Endothelial cell of umbilical vein (primary cell): ENCODE data around the gene NOL12. TPM values are rescaled to one million over a fixed set of nuclear protein-coding genes. Genes with fewer than 3 reads are reported as not detected.

Experiments
- BruUV-seq: library from RNA; stranded (reverse); fragments of 400-500 nt; replicated peaks from 2 replicates; lab custom pipeline; 2021; lab: Mats Ljungman, UMichigan
- CTCF ChIA-PET: fragments of 300-600, 350-600 bp; sonication (Branson Sonifier 250); formaldehyde crosslinking; loops from one replicate; lab custom pipeline; 2021; ENCODE audit warnings: antibody characterized with exemption, inconsistent platforms; lab: Charles Lee
- POLR2A ChIA-PET: fragments of 300-600, 350-600 bp; sonication (Branson Sonifier 250); formaldehyde crosslinking; loops from one replicate; lab custom pipeline; 2021; ENCODE audit warnings: antibody characterized with exemption, inconsistent platforms; lab: Charles Lee
- DNase-seq: peaks from one replicate; pipeline ENCODE4 v3.0.0-alpha.2; 2011; ENCODE audit warnings: low read depth, low spot score
- FAIRE-seq: peaks from 2 replicates; lab custom pipeline; 2011; peaks lifted over from hg19 to GRCh38; lab: Jason Lieb, UNC
- H2AFZ ChIP-seq: 2 replicates; pipeline ENCODE4 v1.6.0; 2012; ENCODE audit warnings: low read depth, low read length, control low read depth, inconsistent platforms
- H3K27ac ChIP-seq: 2 replicates; pipeline ENCODE4 v1.5.1; 2011; ENCODE audit warnings: low read depth, mild to moderate bottlenecking, control low read depth, low read length, moderate library complexity; ENCODE audit not compliant: insufficient read depth
- H3K27me3 ChIP-seq, 2 experiments: 2 replicates each; pipeline versions ENCODE4 v1.6.0 to v1.6.1; 2011; ENCODE audit warnings: low read length in 2 of 2, mixed read lengths in 1 of 2; ENCODE audit not compliant: control insufficient read depth in 2 of 2, insufficient read depth in 2 of 2
- H3K36me3 ChIP-seq, 2 experiments: 2 replicates in 1 of 2; 3 replicates in 1 of 2; pipeline ENCODE4 v1.5.1; 2011; ENCODE audit warnings: low read length in 2 of 2, mild to moderate bottlenecking in 1 of 2, moderate library complexity in 1 of 2; ENCODE audit not compliant: control insufficient read depth in 2 of 2, insufficient read depth in 2 of 2; ENCODE audit errors: extremely low read depth in 1 of 2
- H3K4me1 ChIP-seq: 3 replicates; pipeline ENCODE4 v1.5.1; 2011; ENCODE audit warnings: mild to moderate bottlenecking, low read length; ENCODE audit not compliant: control insufficient read depth, insufficient read depth; ENCODE audit errors: extremely low read depth
- H3K4me2 ChIP-seq: 2 replicates; pipeline ENCODE4 v1.6.1; 2011; ENCODE audit warnings: low read length, control low read depth, mixed read lengths; ENCODE audit not compliant: insufficient read depth
- H3K4me3 ChIP-seq, 3 experiments: fragments of 200-600 bp in 1 of 3; sonication (generic), shearing (Covaris generic) in 1 of 3; replicated peaks in 1 of 3; 2 replicates each; pipeline ENCODE4 v1.5.1; 2011 to 2016; ENCODE audit warnings: control low read depth in 3 of 3, low read length in 3 of 3, mild to moderate bottlenecking in 2 of 3, inconsistent platforms in 1 of 3, low read depth in 1 of 3, moderate library complexity in 1 of 3; ENCODE audit not compliant: insufficient read depth in 1 of 3
- H3K79me2 ChIP-seq: 2 replicates; pipeline ENCODE4 v1.6.0; 2012; ENCODE audit warnings: low read length, inconsistent platforms; ENCODE audit not compliant: control insufficient read depth, insufficient read depth
- H3K9ac ChIP-seq: replicated peaks from 2 replicates; pipeline ENCODE3; 2011; ENCODE audit warnings: low read length, control low read depth; ENCODE audit not compliant: insufficient read depth; ENCODE audit errors: extremely low read depth
- H3K9me1 ChIP-seq: replicated peaks from 3 replicates; pipeline ENCODE4 v1.6.0; 2011; ENCODE audit warnings: mild to moderate bottlenecking, low read length; ENCODE audit not compliant: control insufficient read depth, insufficient read depth; ENCODE audit errors: extremely low read depth
- H3K9me3 ChIP-seq: replicated peaks from 2 replicates; pipeline ENCODE4 v1.5.1; 2012; ENCODE audit warnings: low read length, inconsistent platforms; ENCODE audit not compliant: control insufficient read depth, insufficient read depth
- H4K20me1 ChIP-seq: replicated peaks from 2 replicates; pipeline ENCODE3; 2011; ENCODE audit warnings: mild to moderate bottlenecking, low read length; ENCODE audit not compliant: control insufficient read depth, insufficient read depth; ENCODE audit errors: extremely low read depth
- CTCF ChIP-seq, 2 donors: IDR thresholded peaks; 1 replicate in 1 of 2; 2 replicates in 1 of 2; pipeline ENCODE4 v1.5.1; 2011; ENCODE audit warnings: low read length in 2 of 2, mild to moderate bottlenecking in 2 of 2, moderate library complexity in 2 of 2, control low read depth in 1 of 2, inconsistent platforms in 1 of 2, low read depth in 1 of 2; ENCODE audit not compliant: insufficient read depth in 1 of 2; ENCODE audit errors: extremely low read depth in 1 of 2
- EZH2 ChIP-seq: IDR thresholded peaks from 2 replicates; pipeline ENCODE4 v1.6.1; 2012; ENCODE audit warnings: borderline replicate concordance, low read depth, mild to moderate bottlenecking, moderate library complexity, low read length, inconsistent platforms; ENCODE audit not compliant: severe bottlenecking
- FOS ChIP-seq: IDR thresholded peaks from 2 replicates; pipeline ENCODE4 v1.6.1; 2011; ENCODE audit warnings: mild to moderate bottlenecking, low read length, moderate library complexity, borderline replicate concordance; ENCODE audit not compliant: insufficient read depth
- GATA2 ChIP-seq: IDR thresholded peaks from 2 replicates; pipeline ENCODE4 v1.7.0; 2011; ENCODE audit warnings: low read depth, mild to moderate bottlenecking, moderate library complexity, mixed read lengths, low read length; ENCODE audit not compliant: insufficient read length, insufficient read depth
- JUN ChIP-seq: IDR thresholded peaks from 2 replicates; pipeline ENCODE4 v1.6.1; 2011; ENCODE audit warnings: borderline replicate concordance, low read depth; ENCODE audit not compliant: insufficient read length, insufficient read depth
- MAX ChIP-seq: IDR thresholded peaks from 2 replicates; pipeline ENCODE4 v1.6.1; 2011; ENCODE audit not compliant: insufficient read depth, insufficient read length
- MYC ChIP-seq: IDR thresholded peaks from one replicate; pipeline ENCODE4 v1.6.1; 2011; ENCODE audit warnings: mild to moderate bottlenecking, low read depth, low read length
- POLR2A ChIP-seq: IDR thresholded peaks from 2 replicates; pipeline ENCODE4 v1.6.1; 2012; ENCODE audit warnings: low read depth, mild to moderate bottlenecking, control low read depth, low read length
- POLR2AphosphoS5 ChIP-seq: IDR thresholded peaks from 2 replicates; pipeline ENCODE4 v1.6.1; 2012; ENCODE audit warnings: low read depth, mild to moderate bottlenecking, control low read depth, low read length, moderate library complexity; ENCODE audit not compliant: insufficient read depth
- dilution Hi-C: fragments of 300-500 bp; cut with MboI; formaldehyde crosslinking; loops from one replicate; pipeline ENCODE4 v1.15.0; 2019; ENCODE audit warnings: low sequenced_read_pairs; ENCODE audit not compliant: extremely low pct_ligation_motif_present
- intact Hi-C: fragments of 100-400 bp; cut with micrococcal nuclease; formaldehyde crosslinking; loops from one replicate; pipeline ENCODE4 v1.10.0; 2022
- polyA plus RNA-seq, 4 experiments: library from polyadenylated mRNA; depleted of rRNA in 3 of 4; stranded (reverse) in 3 of 4; unstranded in 1 of 4; fragments of >200 nt; gene quantifications; 2 replicates each; pipeline versions ENCODE4 v1.2.1 to v1.2.3, GENCODE V29; 2011 to 2012; ENCODE audit warnings: missing spikeins in 1 of 4
- total RNA-seq: library from RNA; stranded (reverse); gene quantifications from 2 replicates; pipeline ENCODE4 v1.2.3, GENCODE V29; 2021

NOL12 gene
- total and polyA plus RNA-seq, 2 donors (not counting 3 experiments of a cell fraction or from before 2014, with no cell fraction given), result 23.2 to 29.1 TPM

- Histone ChIP-seq H3K4me3 (peak within 1 kb of the TSS in 2 of 3 experiments; percentile 30 to 38), H3K9ac (peak within 1 kb of the TSS; percentile 20), H2AFZ (peak within 1 kb of the TSS; percentile 62), H3K4me2 (peak within 1 kb of the TSS; percentile 39), H4K20me1 (no peaks in the 10 kb centered on the region), H3K79me2 (no peaks in the 10 kb centered on the region), H3K27me3 (no peaks in the 10 kb centered on the region), H3K9me3 (no peaks in the 10 kb centered on the region), H3K27ac (no peak within 1 kb of the TSS), H3K9me1 (no peaks in the 10 kb centered on the region), H3K4me1 (peaks cover 7% of the 10 kb centered on the region), H3K36me3 (no peaks in the 10 kb centered on the region)
- FAIRE-seq, result no peak
- ChIA-PET CTCF (interaction anchor here (1.0 kb wide), 1 partner anchor 32 kb away, joined by 3 read pairs; no protein-coding TSS in a partner anchor), POLR2A (interaction anchor here (0.7 kb wide), 1 partner anchor 36 kb away, joined by 8 read pairs; the partner anchor contains the start of gene LGALS1)
- dilution Hi-C loops, result no loop called here
- intact Hi-C loops, result no loop called here
- no peak for DNase-seq
- no peak for TF ChIP-seq MYC
- TF ChIP-seq GATA2, result no peak
- no peak for TF ChIP-seq POLR2A
- no peak for TF ChIP-seq MAX
- TF ChIP-seq POLR2AphosphoS5, result no peak
- no peak for TF ChIP-seq EZH2
- TF ChIP-seq FOS, result no peak
- TF ChIP-seq CTCF (IDR thresholded peaks at IDR 0.05; ENCODE audit: extremely low read depth in 1 of 2, insufficient read depth in 1 of 2, low read depth in 1 of 2, low read length in 2 of 2), result no peak
- TF ChIP-seq JUN, result no peak
- BruUV-seq, result no TSS peak
Observed at GRCh38 chr22:37639070-37639760, 46.9 kb upstream of the NOL12 start, which contains the start of gene SH3BP1. SH3BP1 (plus strand) TSS chr22:37639669; CDS start chr22:37639788, 119 bp downstream.
